Caco-2 (cell line): Measurements from ENCODE around the gene DDX42. TPM values are rescaled to one million over a fixed set of nuclear protein-coding genes. Genes with fewer than 3 reads are reported as not detected.
A peak's percentile ranks its signal among the peaks of the same experiment; 100 is the strongest.

Experiments used
- BruUV-seq: library from RNA; stranded (reverse); fragments of 400-500 nt; replicated peaks from 2 replicates; lab custom pipeline; 2021; lab: Mats Ljungman, UMichigan
- CTCF ChIA-PET: fragments of 300-600 bp; sonication (Branson Sonifier 250); formaldehyde crosslinking; loops from one replicate; lab custom pipeline; 2022; ENCODE audit warnings: antibody characterized with exemption; lab: Charles Lee
- POLR2A ChIA-PET: fragments of 300-600 bp; sonication (Branson Sonifier 250); formaldehyde crosslinking; loops from one replicate; lab custom pipeline; 2022; ENCODE audit warnings: antibody characterized with exemption; lab: Charles Lee
- DNase-seq, 2 experiments: peaks; one replicate each; pipeline versions ENCODE4 v3.0.0 to v3.0.0-alpha.2; 2020 to 2022
- H3K27me3 ChIP-seq: replicated peaks from 2 replicates; pipeline ENCODE4 v1.6.0; 2011; ENCODE audit warnings: low read length; ENCODE audit not compliant: control insufficient read depth, insufficient read depth
- H3K36me3 ChIP-seq: 2 replicates; pipeline ENCODE4 v1.5.1; 2011; ENCODE audit warnings: low read length; ENCODE audit not compliant: control insufficient read depth, insufficient read depth
- H3K4me1 ChIP-seq: fragments of 250-450 bp; sonication (Bioruptor Pico); 2 replicates; pipeline ENCODE4 v1.5.1; 2020; ENCODE audit warnings: mild to moderate bottlenecking
- H3K4me3 ChIP-seq: 2 replicates; pipeline ENCODE4 v1.5.1; 2011; ENCODE audit warnings: low read depth, mild to moderate bottlenecking, control low read depth, low read length
- H3K9me3 ChIP-seq: fragments of 250-450 bp; sonication (Bioruptor Pico); 2 replicates; pipeline ENCODE4 v1.5.1; 2020; ENCODE audit warnings: mild to moderate bottlenecking, moderate library complexity
- H3K27ac Mint-ChIP-seq: one replicate; pipeline ENCODE4 v1.8.0; 2022; ENCODE audit warnings: mixed read lengths; ENCODE audit not compliant: unreplicated experiment
- H3K27me3 Mint-ChIP-seq: one replicate; pipeline ENCODE4 v1.8.0; 2022; ENCODE audit warnings: mixed read lengths; ENCODE audit not compliant: insufficient read depth, unreplicated experiment
- H3K36me3 Mint-ChIP-seq: one replicate; pipeline ENCODE4 v1.8.0; 2022; ENCODE audit warnings: mild to moderate bottlenecking, mixed read lengths; ENCODE audit not compliant: insufficient read depth, unreplicated experiment
- H3K4me1 Mint-ChIP-seq: one replicate; pipeline ENCODE4 v1.8.0; 2022; ENCODE audit warnings: low read depth, mixed read lengths; ENCODE audit not compliant: unreplicated experiment
- H3K4me3 Mint-ChIP-seq: one replicate; pipeline ENCODE4 v1.8.0; 2022; ENCODE audit warnings: mild to moderate bottlenecking, moderate library complexity, mixed read lengths; ENCODE audit not compliant: unreplicated experiment
- H3K9me3 Mint-ChIP-seq: one replicate; pipeline ENCODE4 v1.8.0; 2022; ENCODE audit warnings: mixed read lengths; ENCODE audit not compliant: unreplicated experiment
- intact Hi-C: fragments of 100-400 bp; cut with micrococcal nuclease; formaldehyde crosslinking; loops from one replicate; pipeline ENCODE4 v1.10.0; 2022; ENCODE audit not compliant: unreplicated experiment
- total RNA-seq: library from RNA; stranded (reverse); gene quantifications from 2 replicates; pipeline ENCODE4 v1.2.3, GENCODE V29; 2022
- TF ChIP-seq, protein P1 (sequence below), 2 experiments: fragments of 200-600 bp in 1 of 2; IDR thresholded peaks; 1 replicate in 1 of 2; 2 replicates in 1 of 2; pipeline versions ENCODE4 v1.5.1 to v1.8.0; 2011 to 2022; ENCODE audit warnings: antibody characterized with exemption in 1 of 2, control low read depth in 1 of 2, inconsistent platforms in 1 of 2, low read depth in 1 of 2, low read length in 1 of 2, mild to moderate bottlenecking in 1 of 2, moderate library complexity in 1 of 2; ENCODE audit not compliant: insufficient read depth in 1 of 2, severe bottlenecking in 1 of 2, unreplicated experiment in 1 of 2

Gene DDX42
- total RNA-seq, 1 experiment from 2014 or later, result 183 TPM

DNA sequence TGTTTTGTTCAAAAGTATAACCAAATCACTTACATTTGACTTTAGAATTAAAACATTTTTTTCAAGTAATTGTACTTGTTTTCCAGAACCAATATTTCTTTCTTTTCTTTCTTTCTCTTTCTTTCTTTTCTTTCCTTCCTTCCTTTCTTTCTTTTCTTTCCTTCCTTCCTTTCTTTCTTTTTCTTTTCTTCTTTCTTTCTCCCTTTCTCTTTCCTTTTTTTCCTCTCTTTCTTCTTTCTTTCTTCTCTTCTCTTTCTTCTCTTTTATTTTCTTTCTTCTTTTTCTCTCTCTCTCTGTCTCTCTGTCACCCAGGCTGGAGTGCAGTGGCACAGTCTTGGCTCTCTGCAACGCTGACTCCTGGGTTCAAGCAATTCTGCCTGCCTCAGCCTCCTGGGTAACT, 26.8 kb downstream of the DDX42 start:
- no TSS peak for BruUV-seq
- Histone ChIP-seq H3K27me3 (no peaks in the 10 kb centered on the region), H3K4me3 (no peak overlapping the region), H3K9me3 (no peaks in the 10 kb centered on the region), H3K4me1 (no peaks in the 10 kb centered on the region), H3K36me3 (peaks cover 3% of the 10 kb centered on the region; the same call in 1 of the 2 replicates)
- H3K9me3 Mint-ChIP-seq, result no peaks in the 10 kb centered on the region
- intact Hi-C loops, result no loop called here
- CTCF ChIA-PET, result no interaction called here
- no peak overlapping the region for H3K4me3 Mint-ChIP-seq
- no peak overlapping the region for H3K27ac Mint-ChIP-seq
- DNase-seq, result no peak
- TF ChIP-seq, protein P1, sequence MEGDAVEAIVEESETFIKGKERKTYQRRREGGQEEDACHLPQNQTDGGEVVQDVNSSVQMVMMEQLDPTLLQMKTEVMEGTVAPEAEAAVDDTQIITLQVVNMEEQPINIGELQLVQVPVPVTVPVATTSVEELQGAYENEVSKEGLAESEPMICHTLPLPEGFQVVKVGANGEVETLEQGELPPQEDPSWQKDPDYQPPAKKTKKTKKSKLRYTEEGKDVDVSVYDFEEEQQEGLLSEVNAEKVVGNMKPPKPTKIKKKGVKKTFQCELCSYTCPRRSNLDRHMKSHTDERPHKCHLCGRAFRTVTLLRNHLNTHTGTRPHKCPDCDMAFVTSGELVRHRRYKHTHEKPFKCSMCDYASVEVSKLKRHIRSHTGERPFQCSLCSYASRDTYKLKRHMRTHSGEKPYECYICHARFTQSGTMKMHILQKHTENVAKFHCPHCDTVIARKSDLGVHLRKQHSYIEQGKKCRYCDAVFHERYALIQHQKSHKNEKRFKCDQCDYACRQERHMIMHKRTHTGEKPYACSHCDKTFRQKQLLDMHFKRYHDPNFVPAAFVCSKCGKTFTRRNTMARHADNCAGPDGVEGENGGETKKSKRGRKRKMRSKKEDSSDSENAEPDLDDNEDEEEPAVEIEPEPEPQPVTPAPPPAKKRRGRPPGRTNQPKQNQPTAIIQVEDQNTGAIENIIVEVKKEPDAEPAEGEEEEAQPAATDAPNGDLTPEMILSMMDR (IDR thresholded peaks at IDR 0.05; ENCODE audit: insufficient read depth in 1 of 2, low read depth in 1 of 2, low read length in 1 of 2, severe bottlenecking in 1 of 2, unreplicated experiment in 1 of 2), result no peak
- H3K36me3 Mint-ChIP-seq, result peaks cover 89% of the 10 kb centered on the region
- POLR2A ChIA-PET, result no interaction called here
- H3K4me1 Mint-ChIP-seq, result no peaks in the 10 kb centered on the region
- no peaks in the 10 kb centered on the region for H3K27me3 Mint-ChIP-seq

DNA sequence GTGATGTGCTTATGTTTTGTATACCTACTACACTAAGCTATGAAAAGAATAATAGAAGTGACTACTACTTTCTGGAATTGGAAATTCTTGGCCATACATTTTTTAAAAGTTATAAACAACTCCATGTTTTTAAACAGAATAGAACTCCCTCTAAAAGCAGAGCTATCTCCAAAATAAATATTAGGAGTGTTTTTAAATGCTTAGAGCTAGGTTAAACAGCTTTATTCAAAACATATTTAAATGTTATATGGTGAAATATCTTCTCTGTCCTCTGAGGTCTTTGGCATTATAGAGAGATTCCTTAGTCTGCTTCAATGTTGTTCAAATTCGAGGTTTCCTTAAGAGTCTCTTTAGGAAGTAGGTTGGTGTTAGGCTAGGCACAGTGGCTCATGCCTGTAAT, 30.4 kb downstream of the DDX42 start:
- DNase-seq, result no peak
- BruUV-seq, result no TSS peak
- TF ChIP-seq, protein P1 (IDR thresholded peaks at IDR 0.05; ENCODE audit: insufficient read depth in 1 of 2, low read depth in 1 of 2, low read length in 1 of 2, severe bottlenecking in 1 of 2, unreplicated experiment in 1 of 2), result no peak
- no peaks in the 10 kb centered on the region; the same call in none of the 2 replicates for H3K36me3 ChIP-seq
- peaks cover 8% of the 10 kb centered on the region for H3K4me1 ChIP-seq
- no peaks in the 10 kb centered on the region for H3K9me3 ChIP-seq
- CTCF ChIA-PET, result no interaction called here
- Mint-ChIP-seq H3K27me3 (no peaks in the 10 kb centered on the region), H3K4me1 (peaks cover 13% of the 10 kb centered on the region), H3K9me3 (no peaks in the 10 kb centered on the region), H3K27ac (no peak overlapping the region), H3K36me3 (peaks cover 90% of the 10 kb centered on the region), H3K4me3 (no peak overlapping the region)
- H3K4me3 ChIP-seq, result no peak overlapping the region
- H3K27me3 ChIP-seq, result no peaks in the 10 kb centered on the region
- POLR2A ChIA-PET, result no interaction called here
- intact Hi-C loops, result no loop called here

DNA sequence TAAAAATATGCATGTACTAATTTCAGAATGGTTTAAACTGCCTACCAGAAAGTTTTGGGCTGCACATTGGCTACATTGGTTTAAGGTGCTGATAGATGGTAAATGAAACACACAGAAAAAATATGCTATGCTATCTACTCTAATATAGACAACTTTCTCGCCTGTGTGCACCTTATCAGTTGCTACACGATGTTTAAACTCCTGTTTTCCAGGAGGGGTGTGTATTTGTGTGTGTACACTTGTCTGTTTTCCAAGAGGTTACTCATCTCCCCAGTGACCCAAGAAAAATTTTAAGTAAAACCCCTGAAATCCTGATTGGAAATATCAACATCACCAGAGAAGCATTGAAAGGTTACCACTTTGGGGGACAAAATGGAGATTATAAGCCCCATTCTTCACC, 31.6 kb downstream of the DDX42 start:
- Histone ChIP-seq H3K4me1 (peaks cover 8% of the 10 kb centered on the region), H3K4me3 (no peak overlapping the region), H3K27me3 (no peaks in the 10 kb centered on the region), H3K36me3 (no peaks in the 10 kb centered on the region; the same call in none of the 2 replicates), H3K9me3 (no peaks in the 10 kb centered on the region)
- CTCF ChIA-PET, result no interaction called here
- Mint-ChIP-seq H3K9me3 (no peaks in the 10 kb centered on the region), H3K27ac (no peak overlapping the region), H3K4me1 (peaks cover 18% of the 10 kb centered on the region), H3K36me3 (peaks cover 90% of the 10 kb centered on the region), H3K27me3 (no peaks in the 10 kb centered on the region), H3K4me3 (no peak overlapping the region)
- intact Hi-C loops, result no loop called here
- no peak for DNase-seq
- TF ChIP-seq, protein P1 (IDR thresholded peaks at IDR 0.05; ENCODE audit: insufficient read depth in 1 of 2, low read depth in 1 of 2, low read length in 1 of 2, severe bottlenecking in 1 of 2, unreplicated experiment in 1 of 2), result no peak
- BruUV-seq, result TSS peak; percentile 8
- POLR2A ChIA-PET, result no interaction called here
